SK-N-SH (cell line): ENCODE results near the gene ZNF324B. TPM values are rescaled to one million over a fixed set of nuclear protein-coding genes. Genes with fewer than 3 reads are reported as not detected.

Experiments used
- CTCF ChIA-PET: fragments of 300-600, 350-600 bp; formaldehyde crosslinking; extraction: SDS; loops from one replicate; lab custom pipeline; 2021; lab: Yijun Ruan, JAX
- POLR2A ChIA-PET: fragments of 350-600 bp; sonication (Branson Sonifier 250); formaldehyde crosslinking; extraction: SDS; loops from one replicate; lab custom pipeline; 2020; ENCODE audit warnings: antibody characterized with exemption, inconsistent platforms; lab: Yijun Ruan, JAX
- DNase-seq: peaks from one replicate; pipeline ENCODE4 v3.0.0; 2012
- H2AFZ ChIP-seq: fragments of 200-600 bp; sonication (generic); 2 replicates; pipeline ENCODE4 v1.8.1; 2016; ENCODE audit warnings: antibody characterized with exemption, mild to moderate bottlenecking, low read depth
- H3F3A ChIP-seq: fragments of 200-600 bp; sonication (generic); replicated peaks from 2 replicates; pipeline ENCODE3; 2016; ENCODE audit warnings: antibody characterized with exemption, mild to moderate bottlenecking; ENCODE audit not compliant: insufficient read depth
- H3K27ac ChIP-seq, 2 experiments: fragments of 200-500 bp in 1 of 2; fragments of 200-600 bp in 1 of 2; sonication (Bioruptor generic) in 1 of 2; sonication (generic), shearing (Covaris generic) in 1 of 2; 2 replicates each; pipeline versions ENCODE4 v1.5.1 to v1.6.1; 2014 to 2016; ENCODE audit warnings: low read depth in 2 of 2, inconsistent platforms in 1 of 2, low read length in 1 of 2, mild to moderate bottlenecking in 1 of 2, mixed read lengths in 1 of 2
- H3K27me3 ChIP-seq: fragments of 200-600 bp; sonication (generic), shearing (Covaris generic); 2 replicates; pipeline ENCODE4 v1.6.1; 2016; ENCODE audit warnings: mixed run types; ENCODE audit not compliant: insufficient read depth
- H3K36me3 ChIP-seq, 2 experiments: fragments of 200-500 bp in 1 of 2; fragments of 200-600 bp in 1 of 2; sonication (Bioruptor generic) in 1 of 2; sonication (generic) in 1 of 2; replicated peaks in 1 of 2; 2 replicates each; pipeline versions ENCODE3 to v1.5.1; 2014 to 2016; ENCODE audit warnings: low read length in 1 of 2, mild to moderate bottlenecking in 1 of 2; ENCODE audit not compliant: insufficient read depth in 2 of 2, control insufficient read depth in 1 of 2
- H3K4me1 ChIP-seq, 2 experiments: fragments of 200-500 bp in 1 of 2; fragments of 200-600 bp in 1 of 2; sonication (Bioruptor generic) in 1 of 2; sonication (generic), shearing (Covaris generic) in 1 of 2; 2 replicates each; pipeline versions ENCODE4 v1.5.1 to v1.6.1; 2014 to 2016; ENCODE audit warnings: low read depth in 1 of 2, low read length in 1 of 2, mixed run types in 1 of 2; ENCODE audit not compliant: insufficient read depth in 2 of 2, control insufficient read depth in 1 of 2
- H3K4me2 ChIP-seq: fragments of 200-600 bp; sonication (generic), shearing (Covaris generic); 2 replicates; pipeline ENCODE4 v1.6.1; 2017; ENCODE audit warnings: mixed run types
- H3K4me3 ChIP-seq, 2 experiments: fragments of 200-500 bp in 1 of 2; fragments of 200-600 bp in 1 of 2; sonication (Bioruptor generic) in 1 of 2; sonication (generic), shearing (Covaris generic) in 1 of 2; 2 replicates each; pipeline versions ENCODE4 v1.5.1 to v1.8.1; 2014 to 2016; ENCODE audit warnings: low read depth in 2 of 2, inconsistent platforms in 1 of 2, low read length in 1 of 2, mild to moderate bottlenecking in 1 of 2, mixed read lengths in 1 of 2, moderate library complexity in 1 of 2
- H3K79me2 ChIP-seq: fragments of 200-600 bp; sonication (generic); 2 replicates; pipeline ENCODE4 v1.8.1; 2017; ENCODE audit warnings: mild to moderate bottlenecking; ENCODE audit not compliant: insufficient read depth
- H3K9ac ChIP-seq: fragments of 200-600 bp; sonication (generic); 2 replicates; pipeline ENCODE4 v1.6.1; 2017; ENCODE audit warnings: mixed run types
- H3K9me2 ChIP-seq: fragments of 200-600 bp; sonication (generic); 2 replicates; pipeline ENCODE4 v1.6.1; 2017; ENCODE audit warnings: mixed run types
- H3K9me3 ChIP-seq: fragments of 200-600 bp; sonication (generic); 2 replicates; pipeline ENCODE4 v1.6.1; 2017; ENCODE audit warnings: mixed run types, mild to moderate bottlenecking, moderate library complexity
- H4K20me1 ChIP-seq: fragments of 200-600 bp; sonication (generic); 2 replicates; pipeline ENCODE4 v1.6.1; 2017; ENCODE audit warnings: mild to moderate bottlenecking, mixed run types; ENCODE audit not compliant: insufficient read depth
- CHD2 ChIP-seq: fragments of 150-350 bp; IDR thresholded peaks from 2 replicates; pipeline ENCODE4 v1.6.1; 2018; ENCODE audit warnings: low read length; ENCODE audit not compliant: partially characterized antibody
- EZH2phosphoT487 ChIP-seq: fragments of 200-600 bp; sonication (generic); IDR thresholded peaks from 2 replicates; pipeline ENCODE4 v1.6.1; 2017; ENCODE audit warnings: low read depth, mixed run types, mild to moderate bottlenecking, antibody characterized with exemption, moderate library complexity, borderline replicate concordance
- FOSL2 ChIP-seq: IDR thresholded peaks from 2 replicates; pipeline ENCODE4 v1.4.0; 2012; ENCODE audit warnings: low read depth, mild to moderate bottlenecking, moderate library complexity, borderline replicate concordance
- FOXJ3 ChIP-seq: sonication (generic); formaldehyde crosslinking; IDR thresholded peaks from 2 replicates; pipeline ENCODE4 v1.5.1; 2020; ENCODE audit warnings: mild to moderate bottlenecking, missing genetic modification reagents
- FOXM1 ChIP-seq: IDR thresholded peaks from 2 replicates; pipeline ENCODE4 v1.4.0; 2012; ENCODE audit warnings: low read depth, mild to moderate bottlenecking
- GATA2 ChIP-seq: sonication (generic); formaldehyde crosslinking; IDR thresholded peaks from 2 replicates; pipeline ENCODE4 v1.5.0; 2020; ENCODE audit warnings: mild to moderate bottlenecking, missing genetic modification reagents
- MEF2A ChIP-seq: IDR thresholded peaks from 2 replicates; pipeline ENCODE4 v1.4.0; 2012; ENCODE audit warnings: low read depth, borderline replicate concordance
- NRF1 ChIP-seq: IDR thresholded peaks from 2 replicates; pipeline ENCODE4 v1.6.1; 2012; ENCODE audit warnings: low read depth, mild to moderate bottlenecking, low read length
- RAD21 ChIP-seq: IDR thresholded peaks from 2 replicates; pipeline ENCODE4 v1.6.1; 2012; ENCODE audit warnings: mild to moderate bottlenecking, low read length
- SIN3A ChIP-seq: IDR thresholded peaks from 2 replicates; pipeline ENCODE4 v1.6.1; 2012; ENCODE audit warnings: low read depth, mild to moderate bottlenecking, low read length, moderate library complexity, borderline replicate concordance
- TEAD4 ChIP-seq: IDR thresholded peaks from 2 replicates; pipeline ENCODE4 v1.4.0; 2012; ENCODE audit warnings: mild to moderate bottlenecking, borderline replicate concordance; ENCODE audit not compliant: insufficient read depth
- YY1 ChIP-seq: IDR thresholded peaks from 2 replicates; pipeline ENCODE4 v1.4.0; 2012; ENCODE audit warnings: low read depth, mild to moderate bottlenecking
- WGBS: methylation state at CpG from one replicate; pipeline ENCODE4 v1.1.6; 2017; ENCODE audit warnings: low lambda C conversion rate; 5-methylcytosine and 5-hydroxymethylcytosine counted together
- polyA plus RNA-seq, 3 experiments: library from polyadenylated mRNA; depleted of rRNA; stranded (reverse); fragments of >200 nt; gene quantifications; 2 replicates each; pipeline ENCODE4 v1.2.3, GENCODE V29; 2012
- TF ChIP-seq, protein P1 (sequence below): IDR thresholded peaks from 2 replicates; pipeline ENCODE4; 2012
- TF ChIP-seq, protein P2 (sequence below): IDR thresholded peaks from 2 replicates; pipeline ENCODE4 v1.4.0; 2012; ENCODE audit warnings: low read depth, borderline replicate concordance
- TF ChIP-seq, protein P3 (sequence below): IDR thresholded peaks from 2 replicates; pipeline ENCODE4 v1.4.0; 2012; ENCODE audit warnings: low read depth, borderline replicate concordance
- TF ChIP-seq, protein P4 (sequence below): IDR thresholded peaks from 2 replicates; pipeline ENCODE4 v1.4.0; 2012; ENCODE audit warnings: low read depth
- TF ChIP-seq, protein P5 (sequence below): fragments of 150-350 bp; IDR thresholded peaks from 2 replicates; pipeline ENCODE4 v1.6.1; 2016; ENCODE audit warnings: mild to moderate bottlenecking, low read depth, low read length
- TF ChIP-seq, protein P6 (sequence below): fragments of 200-600 bp; sonication (generic); IDR thresholded peaks from 2 replicates; pipeline ENCODE4 v1.6.1; 2017; ENCODE audit warnings: antibody characterized with exemption, mild to moderate bottlenecking, moderate library complexity

Gene ZNF324B
- polyA plus RNA-seq, 1 of the 3 experiments (the other 2 are of a cell fraction), result 2.9 TPM

DNA sequence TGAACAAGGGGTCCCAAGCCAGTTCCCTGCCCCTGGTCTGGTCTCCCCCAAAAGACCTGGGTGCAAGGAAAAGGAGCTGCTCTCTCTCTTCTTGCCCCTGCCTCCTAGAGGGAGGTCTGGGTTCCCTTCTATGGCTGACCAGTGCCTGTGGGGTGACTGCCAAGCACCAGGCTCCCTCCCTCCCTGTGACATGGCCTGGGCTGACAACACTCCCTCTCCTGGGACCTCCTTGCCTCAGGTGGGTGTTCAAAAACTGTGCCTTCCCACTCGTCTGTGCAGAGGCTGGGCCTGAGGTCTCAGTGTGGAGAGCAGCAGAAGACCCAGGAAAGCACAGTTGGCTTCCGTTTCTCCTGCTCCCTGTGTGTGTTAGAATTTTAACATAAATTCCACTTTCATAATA is 29.4 kb downstream of the ZNF324B start:
- Histone ChIP-seq H3K9ac (no peak overlapping the region), H2AFZ (no peak overlapping the region), H3K4me1 (peaks cover 0 to 17% of the 10 kb centered on the region in 2 experiments; a peak in 1 of 4 replicates), H3K27me3 (no peaks in the 10 kb centered on the region), H3K9me3 (no peaks in the 10 kb centered on the region), H4K20me1 (no peaks in the 10 kb centered on the region), H3K79me2 (no peaks in the 10 kb centered on the region), H3K27ac (no peak overlapping the region), H3K4me3 (no peak overlapping the region), H3K36me3 (peaks cover 0 to 17% of the 10 kb centered on the region in 2 experiments), H3F3A (no peaks in the 10 kb centered on the region), H3K9me2 (no peaks in the 10 kb centered on the region), H3K4me2 (no peak overlapping the region)
- ChIA-PET POLR2A (no interaction called here), CTCF (interaction anchor here (0.7 kb wide), 1 partner anchor 12 kb away, joined by 3 read pairs; no protein-coding TSS in a partner anchor)
- TF ChIP-seq EZH2phosphoT487, result no peak
- TF ChIP-seq, protein P1, sequence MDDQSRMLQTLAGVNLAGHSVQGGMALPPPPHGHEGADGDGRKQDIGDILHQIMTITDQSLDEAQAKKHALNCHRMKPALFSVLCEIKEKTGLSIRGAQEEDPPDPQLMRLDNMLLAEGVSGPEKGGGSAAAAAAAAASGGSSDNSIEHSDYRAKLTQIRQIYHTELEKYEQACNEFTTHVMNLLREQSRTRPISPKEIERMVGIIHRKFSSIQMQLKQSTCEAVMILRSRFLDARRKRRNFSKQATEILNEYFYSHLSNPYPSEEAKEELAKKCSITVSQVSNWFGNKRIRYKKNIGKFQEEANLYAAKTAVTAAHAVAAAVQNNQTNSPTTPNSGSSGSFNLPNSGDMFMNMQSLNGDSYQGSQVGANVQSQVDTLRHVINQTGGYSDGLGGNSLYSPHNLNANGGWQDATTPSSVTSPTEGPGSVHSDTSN, result no peak
- no peak for TF ChIP-seq RAD21
- TF ChIP-seq TEAD4, result no peak
- TF ChIP-seq, protein P2, sequence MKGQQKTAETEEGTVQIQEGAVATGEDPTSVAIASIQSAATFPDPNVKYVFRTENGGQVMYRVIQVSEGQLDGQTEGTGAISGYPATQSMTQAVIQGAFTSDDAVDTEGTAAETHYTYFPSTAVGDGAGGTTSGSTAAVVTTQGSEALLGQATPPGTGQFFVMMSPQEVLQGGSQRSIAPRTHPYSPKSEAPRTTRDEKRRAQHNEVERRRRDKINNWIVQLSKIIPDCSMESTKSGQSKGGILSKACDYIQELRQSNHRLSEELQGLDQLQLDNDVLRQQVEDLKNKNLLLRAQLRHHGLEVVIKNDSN, result no peak
- TF ChIP-seq CHD2, result no peak
- TF ChIP-seq, protein P3, sequence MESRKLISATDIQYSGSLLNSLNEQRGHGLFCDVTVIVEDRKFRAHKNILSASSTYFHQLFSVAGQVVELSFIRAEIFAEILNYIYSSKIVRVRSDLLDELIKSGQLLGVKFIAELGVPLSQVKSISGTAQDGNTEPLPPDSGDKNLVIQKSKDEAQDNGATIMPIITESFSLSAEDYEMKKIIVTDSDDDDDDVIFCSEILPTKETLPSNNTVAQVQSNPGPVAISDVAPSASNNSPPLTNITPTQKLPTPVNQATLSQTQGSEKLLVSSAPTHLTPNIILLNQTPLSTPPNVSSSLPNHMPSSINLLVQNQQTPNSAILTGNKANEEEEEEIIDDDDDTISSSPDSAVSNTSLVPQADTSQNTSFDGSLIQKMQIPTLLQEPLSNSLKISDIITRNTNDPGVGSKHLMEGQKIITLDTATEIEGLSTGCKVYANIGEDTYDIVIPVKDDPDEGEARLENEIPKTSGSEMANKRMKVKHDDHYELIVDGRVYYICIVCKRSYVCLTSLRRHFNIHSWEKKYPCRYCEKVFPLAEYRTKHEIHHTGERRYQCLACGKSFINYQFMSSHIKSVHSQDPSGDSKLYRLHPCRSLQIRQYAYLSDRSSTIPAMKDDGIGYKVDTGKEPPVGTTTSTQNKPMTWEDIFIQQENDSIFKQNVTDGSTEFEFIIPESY, result no peak
- TF ChIP-seq NRF1, result no peak
- no peak for TF ChIP-seq MEF2A
- WGBS, result 71% methylated on average over 2 of the region's 2 CpGs
- DNase-seq, result no peak

DNA sequence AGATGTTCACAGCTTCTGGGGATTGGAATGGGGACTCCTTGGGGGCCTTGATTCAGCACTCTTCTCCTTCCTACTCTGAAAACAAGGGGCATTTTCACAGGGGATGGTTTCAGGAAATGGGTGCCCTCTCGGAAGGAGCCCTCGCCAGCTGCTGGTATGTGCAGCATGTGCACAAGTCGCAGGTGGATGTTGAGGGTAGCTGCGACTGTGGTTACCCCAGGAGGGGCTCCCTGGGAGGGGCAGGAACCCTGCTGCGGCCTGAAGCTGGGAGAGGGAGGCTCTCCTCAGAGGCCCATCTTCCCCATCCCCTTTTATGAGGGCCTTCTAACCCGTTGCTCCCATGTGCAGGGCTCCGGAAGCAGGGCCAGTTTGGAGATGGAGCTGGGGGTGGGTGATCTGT is 30.9 kb downstream of the ZNF324B start:
- Histone ChIP-seq H3K4me2 (no peak overlapping the region), H4K20me1 (no peaks in the 10 kb centered on the region), H3K9me2 (no peaks in the 10 kb centered on the region), H3K9me3 (no peaks in the 10 kb centered on the region), H3K4me1 (peaks cover 0 to 7% of the 10 kb centered on the region in 2 experiments; a peak in 1 of 4 replicates), H3F3A (no peaks in the 10 kb centered on the region), H3K79me2 (no peaks in the 10 kb centered on the region), H3K27ac (no peak overlapping the region), H3K27me3 (no peaks in the 10 kb centered on the region), H3K4me3 (no peak overlapping the region), H2AFZ (no peak overlapping the region), H3K9ac (no peak overlapping the region), H3K36me3 (peaks cover 0 to 17% of the 10 kb centered on the region in 2 experiments)
- DNase-seq, result no peak
- ChIA-PET CTCF (no interaction called here), POLR2A (no interaction called here)
- WGBS, result 91% methylated on average over 6 of the region's 7 CpGs
- TF ChIP-seq, protein P4, sequence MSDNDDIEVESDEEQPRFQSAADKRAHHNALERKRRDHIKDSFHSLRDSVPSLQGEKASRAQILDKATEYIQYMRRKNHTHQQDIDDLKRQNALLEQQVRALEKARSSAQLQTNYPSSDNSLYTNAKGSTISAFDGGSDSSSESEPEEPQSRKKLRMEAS, result no peak
- TF ChIP-seq SIN3A, result no peak
- TF ChIP-seq, protein P5, sequence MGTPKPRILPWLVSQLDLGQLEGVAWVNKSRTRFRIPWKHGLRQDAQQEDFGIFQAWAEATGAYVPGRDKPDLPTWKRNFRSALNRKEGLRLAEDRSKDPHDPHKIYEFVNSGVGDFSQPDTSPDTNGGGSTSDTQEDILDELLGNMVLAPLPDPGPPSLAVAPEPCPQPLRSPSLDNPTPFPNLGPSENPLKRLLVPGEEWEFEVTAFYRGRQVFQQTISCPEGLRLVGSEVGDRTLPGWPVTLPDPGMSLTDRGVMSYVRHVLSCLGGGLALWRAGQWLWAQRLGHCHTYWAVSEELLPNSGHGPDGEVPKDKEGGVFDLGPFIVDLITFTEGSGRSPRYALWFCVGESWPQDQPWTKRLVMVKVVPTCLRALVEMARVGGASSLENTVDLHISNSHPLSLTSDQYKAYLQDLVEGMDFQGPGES, result no peak
- TF ChIP-seq CHD2, result no peak
- no peak for TF ChIP-seq GATA2 (CRISPR knock-in tag)
- no peak for TF ChIP-seq FOSL2
- no peak for TF ChIP-seq YY1
- no peak for TF ChIP-seq FOXM1
- TF ChIP-seq NRF1, result no peak
- no peak for TF ChIP-seq FOXJ3 (CRISPR knock-in tag)
- TF ChIP-seq, protein P6, sequence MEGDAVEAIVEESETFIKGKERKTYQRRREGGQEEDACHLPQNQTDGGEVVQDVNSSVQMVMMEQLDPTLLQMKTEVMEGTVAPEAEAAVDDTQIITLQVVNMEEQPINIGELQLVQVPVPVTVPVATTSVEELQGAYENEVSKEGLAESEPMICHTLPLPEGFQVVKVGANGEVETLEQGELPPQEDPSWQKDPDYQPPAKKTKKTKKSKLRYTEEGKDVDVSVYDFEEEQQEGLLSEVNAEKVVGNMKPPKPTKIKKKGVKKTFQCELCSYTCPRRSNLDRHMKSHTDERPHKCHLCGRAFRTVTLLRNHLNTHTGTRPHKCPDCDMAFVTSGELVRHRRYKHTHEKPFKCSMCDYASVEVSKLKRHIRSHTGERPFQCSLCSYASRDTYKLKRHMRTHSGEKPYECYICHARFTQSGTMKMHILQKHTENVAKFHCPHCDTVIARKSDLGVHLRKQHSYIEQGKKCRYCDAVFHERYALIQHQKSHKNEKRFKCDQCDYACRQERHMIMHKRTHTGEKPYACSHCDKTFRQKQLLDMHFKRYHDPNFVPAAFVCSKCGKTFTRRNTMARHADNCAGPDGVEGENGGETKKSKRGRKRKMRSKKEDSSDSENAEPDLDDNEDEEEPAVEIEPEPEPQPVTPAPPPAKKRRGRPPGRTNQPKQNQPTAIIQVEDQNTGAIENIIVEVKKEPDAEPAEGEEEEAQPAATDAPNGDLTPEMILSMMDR, result no peak
- TF ChIP-seq TEAD4, result no peak
